Adipose tissue (tissue), 3 donors: ENCODE data around the gene RPS21. TPM values are rescaled to one million over a fixed set of nuclear protein-coding genes. Genes with fewer than 3 reads are reported as not detected.

ENCODE experiments used
- H3K27ac ChIP-seq: one replicate; pipeline ENCODE4 v1.5.1; 2013; ENCODE audit warnings: low read depth, low read length
- WGBS, 3 donors: extraction: QIAGEN DNeasy Blood & Tissue Kit; methylation state at CpG; one replicate each; pipeline ENCODE4 v1.1.7; 2013; 5-methylcytosine and 5-hydroxymethylcytosine counted together
- polyA plus RNA-seq, 3 donors: library from polyadenylated mRNA; stranded (reverse); fragments of 200-250 nt; gene quantifications; one replicate each; pipeline ENCODE4 v1.2.3, GENCODE V29; 2013
- donor health status: healthy with polysubstance abuse.
- donor health status: Bipolar disorder and iron deficiency.
- donor health status: healthy.

Gene RPS21
- polyA plus RNA-seq, 3 donors: 3,685 to 4,426 (median 4,284) TPM

- no peak overlapping the region for H3K27ac ChIP-seq
- WGBS, 3 donors: 80 to 86% (median 80%) methylated on average over 29 of the region's 29 CpGs
These were observed 3.6 kb downstream of the RPS21 start for GRCh38 chr20:62390317-62391164.

GRCh38 chr20:62391165-62392076, 4.5 kb downstream of the RPS21 start:
- WGBS, 3 donors: 84 to 88% (median 87%) methylated on average over 43 to 44 of the region's 44 CpGs

GRCh38 chr20:62392077-62392418, 5.1 kb downstream of the RPS21 start:
- 87 to 88% (median 87%) methylated on average over 10 of the region's 10 CpGs for WGBS, 3 donors
- no peak overlapping the region for H3K27ac ChIP-seq

More at GRCh38 chr20:62391165-62392076, 4.5 kb downstream of the RPS21 start:
- no peak overlapping the region for H3K27ac ChIP-seq

- no peak overlapping the region for H3K27ac ChIP-seq
- WGBS, 3 donors: 86 to 92% (median 88%) methylated on average over 17 to 21 of the region's 21 CpGs
These were observed 5.9 kb downstream of the RPS21 start for GRCh38 chr20:62392621-62393334.

- WGBS, 3 donors: 75 to 87% (median 80%) methylated on average over 12 of the region's 12 CpGs
- H3K27ac ChIP-seq: no peak overlapping the region
These were observed 6.4 kb downstream of the RPS21 start for GRCh38 chr20:62393335-62393665.

GRCh38 chr20:62393830-62394229, 6.9 kb downstream of the RPS21 start:
- WGBS, 3 donors: 91 to 94% (median 91%) methylated on average over 24 of the region's 24 CpGs
- no peak overlapping the region for H3K27ac ChIP-seq

GRCh38 chr20:62394248-62395245, 7.6 kb downstream of the RPS21 start:
- no peak overlapping the region for H3K27ac ChIP-seq
- WGBS, 3 donors: 93 to 96% (median 93%) methylated on average over 43 to 44 of the region's 44 CpGs

GRCh38 chr20:62395311-62396242, 8.7 kb downstream of the RPS21 start:
- no peak overlapping the region for H3K27ac ChIP-seq
- 87 to 89% (median 88%) methylated on average over 25 to 27 of the region's 27 CpGs for WGBS, 3 donors

GRCh38 chr20:62396367-62397239, 9.7 kb downstream of the RPS21 start:
- no peak overlapping the region for H3K27ac ChIP-seq
- WGBS, 3 donors: 85 to 94% (median 88%) methylated on average over 34 to 35 of the region's 35 CpGs

- H3K27ac ChIP-seq: no peak overlapping the region
- 87 to 98% (median 96%) methylated on average over 17 to 19 of the region's 19 CpGs for WGBS, 3 donors
These were observed 11.4 kb downstream of the RPS21 start for GRCh38 chr20:62398120-62398821.

GRCh38 chr20:62400021-62400420, 13.1 kb downstream of the RPS21 start:
- H3K27ac ChIP-seq: no peak overlapping the region
- 74 to 87% (median 87%) methylated on average over 7 of the region's 7 CpGs for WGBS, 3 donors

GRCh38 chr20:62400541-62400940, 13.6 kb downstream of the RPS21 start:
- 81 to 93% (median 89%) methylated on average over 10 of the region's 10 CpGs for WGBS, 3 donors
- H3K27ac ChIP-seq: no peak overlapping the region

- no peak overlapping the region for H3K27ac ChIP-seq
- 78 to 83% (median 83%) methylated on average over 21 of the region's 21 CpGs for WGBS, 3 donors
These were observed 14.5 kb downstream of the RPS21 start for GRCh38 chr20:62401331-62401779.

- WGBS, 3 donors: 88 to 94% (median 93%) methylated on average over 23 of the region's 23 CpGs
- no peak overlapping the region for H3K27ac ChIP-seq
These were observed 15.7 kb downstream of the RPS21 start for GRCh38 chr20:62402456-62403150.

- no peak overlapping the region for H3K27ac ChIP-seq
- 80 to 88% (median 87%) methylated on average over 13 of the region's 13 CpGs for WGBS, 3 donors
These were observed 16.4 kb downstream of the RPS21 start for GRCh38 chr20:62403331-62403730.
